GM12892 (cell line): ENCODE measurements around the gene EPHX1.
"Not testable (repeated sequence)": the region's sequence is repeated elsewhere in the genome, so short reads cannot be mapped to it uniquely, and the experiment has no call there.

Experiments used
- DNase-seq: peaks from one replicate; pipeline ENCODE4 v3.0.0; 2011; ENCODE audit not compliant: insufficient read length
- FAIRE-seq: peaks from 2 replicates; lab custom pipeline; 2011; peaks lifted over from hg19 to GRCh38; lab: Jason Lieb, UNC
- POLR2A ChIP-seq: IDR thresholded peaks from 2 replicates; pipeline ENCODE4 v1.6.1; 2011; ENCODE audit warnings: low read depth, low read length, control low read depth
- POLR2AphosphoS5 ChIP-seq: IDR thresholded peaks from 2 replicates; pipeline ENCODE4 v1.6.1; 2011; ENCODE audit warnings: low read depth, low read length, control low read depth
- TAF1 ChIP-seq: IDR thresholded peaks from 2 replicates; pipeline ENCODE4 v1.6.1; 2011; ENCODE audit warnings: low read depth, mild to moderate bottlenecking, control low read depth, low read length, borderline replicate concordance

Gene EPHX1

DNA sequence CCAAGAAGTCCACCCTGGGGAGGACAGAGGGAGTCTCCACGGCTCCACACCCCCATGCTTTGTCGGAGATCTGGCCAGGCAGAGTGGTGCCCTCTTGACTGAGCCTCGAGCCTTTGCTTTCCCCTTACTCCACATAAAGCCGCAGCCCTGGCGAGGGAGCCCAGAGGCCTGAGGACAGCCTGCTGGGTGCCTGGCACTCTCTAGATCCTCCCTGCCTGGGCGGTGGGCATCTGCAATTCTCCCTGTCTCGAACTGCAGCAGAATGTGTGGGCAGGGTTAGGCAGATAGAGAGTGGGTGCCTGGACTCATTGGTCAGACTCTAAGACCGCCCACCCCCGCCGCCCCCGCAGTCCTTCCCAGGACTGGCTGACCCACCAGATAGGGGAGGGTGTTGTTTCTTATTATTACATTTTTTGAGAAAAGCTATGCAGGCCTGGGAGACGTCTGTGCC, 13.9 kb downstream of the EPHX1 start:
- FAIRE-seq, result no peak
- no peak for TF ChIP-seq TAF1
- TF ChIP-seq POLR2A, result no peak
- no peak for TF ChIP-seq POLR2AphosphoS5
- DNase-seq, result no peak

DNA sequence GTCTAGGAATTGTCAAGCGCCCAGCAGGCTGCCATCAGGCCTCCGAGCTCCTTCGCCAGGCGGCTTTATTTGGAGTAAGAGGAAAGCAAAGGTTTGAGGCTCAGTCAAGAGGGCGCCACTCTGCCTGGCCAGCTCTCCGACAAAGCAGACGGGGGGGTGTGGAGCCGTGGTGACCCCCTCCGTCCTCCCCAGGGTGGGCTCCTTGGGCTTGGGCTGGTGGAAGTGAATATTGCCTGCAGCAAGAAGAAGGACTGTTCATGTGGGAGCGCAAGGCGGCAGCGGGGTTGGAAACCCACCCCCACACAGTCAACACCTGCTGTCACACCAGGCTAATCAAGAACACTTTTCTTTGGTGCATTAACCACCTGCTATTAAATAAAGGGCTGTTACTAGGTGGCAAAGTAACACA, 14.6 kb downstream of the EPHX1 start:
- no peak for TF ChIP-seq POLR2A
- FAIRE-seq, result no peak
- no peak for DNase-seq

DNA sequence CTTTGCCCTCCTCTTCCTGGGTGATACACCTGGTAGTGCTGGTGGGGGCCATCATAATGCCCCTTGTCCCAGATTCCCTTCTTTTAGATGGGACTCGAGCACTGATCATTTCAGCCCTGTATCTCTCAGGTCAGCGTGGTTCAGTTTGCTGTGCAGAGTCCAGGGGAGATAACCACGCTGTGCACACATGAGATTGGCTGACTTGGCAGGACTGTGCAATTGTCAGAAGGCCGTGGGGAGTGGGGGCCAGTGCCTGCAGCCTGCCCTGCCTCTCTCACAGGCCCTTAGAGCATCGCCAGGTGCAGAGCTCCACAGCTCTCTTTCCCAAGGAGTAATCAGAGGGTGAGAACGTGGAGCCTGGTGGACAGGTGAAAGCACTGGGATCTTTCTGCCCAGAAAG, 15.2 kb downstream of the EPHX1 start:
- FAIRE-seq (no peak), DNase-seq (no peak)
- TF ChIP-seq POLR2AphosphoS5, result no peak
- TF ChIP-seq POLR2A, result no peak
- TF ChIP-seq TAF1, result no peak

DNA sequence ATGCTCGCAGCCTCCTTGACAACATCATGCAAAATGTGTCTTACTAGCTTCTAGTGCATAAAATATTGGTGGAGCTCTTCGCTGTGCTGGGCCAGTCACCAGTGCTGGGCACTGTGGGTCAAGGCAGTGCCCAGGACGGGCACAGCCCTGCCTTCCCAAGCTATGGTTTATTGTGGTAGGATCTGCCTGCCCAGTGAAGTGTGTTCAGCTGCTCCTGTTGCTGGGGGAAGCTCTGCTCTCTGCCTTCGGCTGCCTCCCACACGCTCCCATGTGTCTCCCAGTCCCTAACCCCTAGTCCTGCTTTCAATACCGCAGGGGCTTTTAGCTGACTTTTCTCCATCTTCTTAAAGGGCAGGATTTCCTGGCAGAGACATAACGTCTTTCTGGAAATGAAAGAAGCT, 15.7 kb downstream of the EPHX1 start:
- no peak for TF ChIP-seq TAF1
- no peak for TF ChIP-seq POLR2AphosphoS5
- TF ChIP-seq POLR2A, result no peak
- no peak for FAIRE-seq
- no peak for DNase-seq

DNA sequence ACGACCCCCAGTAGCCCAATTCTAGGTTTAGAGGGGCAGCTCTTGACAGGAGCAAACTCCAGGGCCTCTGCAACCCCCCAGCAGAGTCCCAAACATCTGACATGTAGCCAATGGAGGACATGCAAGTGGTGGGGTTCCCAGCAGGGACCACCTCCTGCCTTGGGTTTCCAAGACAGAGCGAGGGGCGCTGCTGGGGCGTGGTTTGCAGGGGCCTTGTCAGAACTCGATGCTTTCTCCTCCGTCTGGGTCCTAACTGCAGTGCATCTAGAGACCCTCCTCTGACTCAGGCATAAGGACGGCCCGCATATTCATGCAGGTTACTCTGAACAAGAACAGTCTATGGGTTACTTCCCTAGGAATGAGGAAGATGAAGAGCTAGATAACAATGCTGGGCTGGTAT, 17.2 kb downstream of the EPHX1 start:
- FAIRE-seq, result no peak
- TF ChIP-seq POLR2A (no peak), POLR2AphosphoS5 (no peak), TAF1 (no peak)
- no peak for DNase-seq

DNA sequence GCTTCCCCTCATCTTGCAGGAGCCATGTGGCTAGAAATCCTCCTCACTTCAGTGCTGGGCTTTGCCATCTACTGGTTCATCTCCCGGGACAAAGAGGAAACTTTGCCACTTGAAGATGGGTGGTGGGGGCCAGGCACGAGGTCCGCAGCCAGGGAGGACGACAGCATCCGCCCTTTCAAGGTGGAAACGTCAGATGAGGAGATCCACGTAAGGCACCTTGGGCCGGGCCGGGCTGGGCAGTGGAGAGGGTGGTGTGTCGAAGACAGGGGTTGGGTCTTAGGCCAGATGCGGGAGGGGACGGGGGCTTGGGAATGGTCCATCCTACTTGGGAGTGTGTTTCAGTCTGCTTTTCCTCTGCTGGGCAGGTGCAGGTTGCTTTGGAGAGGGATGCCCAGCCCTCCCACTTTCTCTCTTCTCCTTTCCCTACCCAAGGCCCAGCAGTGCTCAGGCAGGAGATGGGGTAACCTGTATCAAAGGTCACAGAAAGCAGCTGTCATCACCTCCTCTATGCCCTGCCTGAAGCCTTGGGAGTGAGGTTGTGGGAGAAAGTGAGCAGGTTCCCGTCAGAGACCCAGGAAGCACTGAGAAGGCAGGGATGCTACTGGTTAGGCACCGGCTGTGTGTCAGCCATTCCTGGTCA, 18.9 kb downstream of the EPHX1 start:
- FAIRE-seq, result no peak
- no peak for TF ChIP-seq POLR2A
- no peak for TF ChIP-seq POLR2AphosphoS5
- no peak for TF ChIP-seq TAF1
- DNase-seq, result no peak

DNA sequence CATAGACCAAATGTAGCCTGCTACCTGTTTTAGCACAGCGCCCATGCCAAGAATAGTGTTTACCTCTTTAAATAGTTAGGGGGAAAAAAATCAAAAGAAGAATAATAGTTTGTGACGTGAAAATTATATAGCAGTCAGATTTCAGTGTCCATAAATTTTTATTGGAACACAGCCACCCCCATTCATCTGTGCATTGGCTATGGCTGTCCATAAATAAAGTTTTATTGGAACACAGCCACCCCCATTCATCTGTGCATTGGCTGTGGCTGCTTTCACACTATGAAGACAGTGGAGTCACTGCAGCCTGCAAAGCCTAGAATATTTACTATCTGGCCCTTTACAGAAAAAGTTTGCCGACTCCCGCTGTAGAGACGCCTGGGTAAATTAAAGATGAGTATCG, 20.9 kb downstream of the EPHX1 start:
- no peak for DNase-seq
- TF ChIP-seq POLR2A, result no peak
- TF ChIP-seq POLR2AphosphoS5, result no peak
- no peak for TF ChIP-seq TAF1
- FAIRE-seq, result no peak

DNA sequence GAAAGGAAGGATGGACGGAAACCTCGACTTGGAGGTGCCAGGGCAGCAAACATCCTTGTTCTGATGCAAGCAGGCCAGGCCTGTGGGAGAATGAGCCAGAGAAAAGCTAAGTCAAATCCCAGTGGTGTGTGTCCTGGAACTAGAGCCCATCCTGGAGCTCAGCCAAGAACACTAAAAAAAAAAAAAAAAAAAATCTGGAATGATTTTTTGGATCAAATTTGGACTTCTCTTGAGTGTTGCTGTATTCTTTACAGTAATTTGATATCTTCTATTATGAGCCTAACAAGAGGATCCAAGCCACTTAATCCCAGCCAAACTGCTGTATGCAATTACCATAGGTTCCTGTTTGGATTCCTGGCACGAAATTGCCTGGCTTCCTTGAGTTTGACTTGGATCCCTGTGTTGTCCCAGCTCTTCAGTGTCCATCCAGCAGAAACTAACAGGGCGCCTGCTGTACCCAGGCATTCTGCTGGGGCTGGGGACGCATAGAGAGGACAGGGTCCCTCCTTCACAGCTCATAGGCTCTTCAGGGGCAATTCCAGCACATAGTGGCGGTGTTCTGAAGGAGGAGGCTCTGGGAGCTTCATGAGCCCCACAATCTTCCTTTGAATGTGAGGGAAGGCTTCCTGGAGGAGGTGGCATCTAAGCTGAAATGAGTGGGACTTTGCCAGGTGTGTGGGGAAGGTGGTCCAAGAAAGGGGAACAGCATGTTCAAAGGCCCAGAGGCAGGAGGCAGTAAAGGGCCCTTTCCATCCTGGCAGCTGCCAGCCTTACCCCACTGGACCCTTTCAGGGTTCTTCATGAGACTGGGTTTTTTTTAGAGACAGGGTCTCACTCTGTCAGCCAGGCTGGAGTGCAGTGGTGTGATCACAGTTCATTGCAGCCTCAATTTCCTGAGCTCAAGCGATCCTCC, 24.7 kb downstream of the EPHX1 start:
- FAIRE-seq (no peak), DNase-seq (no peak)

DNA sequence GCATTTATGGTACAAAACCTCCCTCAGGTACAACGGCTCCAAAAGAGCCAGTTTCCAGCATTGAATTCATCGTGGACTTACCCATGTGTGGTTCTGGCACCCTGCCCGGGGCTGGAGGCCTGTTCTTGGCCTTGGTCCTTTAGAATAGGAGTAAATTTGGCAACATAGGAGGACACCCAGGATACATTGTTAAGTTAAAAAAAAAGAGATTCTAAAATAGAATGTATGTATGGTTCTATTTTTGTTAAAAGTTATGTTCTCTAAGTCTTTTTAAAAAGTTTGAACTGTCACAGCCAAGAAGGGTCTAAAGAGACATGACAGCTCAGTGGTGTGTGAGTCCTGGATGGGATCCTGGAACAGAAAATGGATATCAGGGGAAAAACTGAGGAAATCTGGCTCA, 25.9 kb downstream of the EPHX1 start:
- no peak for TF ChIP-seq POLR2AphosphoS5
- no peak for TF ChIP-seq POLR2A
- no peak for DNase-seq
- no peak for FAIRE-seq

More for the DNA sequence above, 24.7 kb downstream of the EPHX1 start:
- no peak for TF ChIP-seq POLR2AphosphoS5
- no peak for TF ChIP-seq TAF1
- no peak for TF ChIP-seq POLR2A

DNA sequence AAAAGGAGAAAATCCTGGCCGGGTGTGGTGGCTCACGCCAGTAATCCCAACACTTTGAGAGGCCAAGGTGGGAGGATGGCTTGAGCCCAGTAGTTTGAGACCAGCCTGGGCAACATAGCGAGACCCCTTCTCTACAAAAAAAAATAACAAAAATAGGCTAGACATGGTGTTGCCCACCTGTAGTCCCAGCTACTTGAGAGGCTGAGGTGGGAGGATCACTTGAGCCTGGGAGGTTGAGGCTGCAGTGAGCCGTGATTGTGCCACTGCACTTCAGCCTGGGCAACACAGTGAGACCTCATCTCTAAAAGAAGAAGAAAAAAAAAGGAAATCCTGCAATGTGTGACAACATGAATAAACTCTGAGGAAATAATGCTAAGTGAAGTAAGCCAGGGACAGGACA, 26.4 kb downstream of the EPHX1 start:
- not testable (repeated sequence) for DNase-seq, FAIRE-seq

DNA sequence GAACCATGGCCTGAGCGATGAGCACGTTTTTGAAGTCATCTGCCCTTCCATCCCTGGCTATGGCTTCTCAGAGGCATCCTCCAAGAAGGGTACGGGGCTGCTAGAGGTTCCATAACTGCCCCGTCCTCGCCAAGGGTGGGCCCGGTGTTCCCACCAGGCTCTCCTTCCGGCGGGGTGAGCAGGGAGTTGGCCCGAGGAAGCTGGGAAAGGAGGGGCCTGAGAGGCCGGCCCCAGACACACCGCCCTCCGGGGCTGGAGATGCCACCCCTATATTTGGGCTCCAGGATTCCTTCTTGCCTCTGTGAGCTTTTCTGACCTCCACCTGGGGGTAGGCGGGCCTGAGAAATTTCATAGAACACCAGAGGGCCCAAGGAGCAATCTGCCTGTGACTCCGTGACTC, 28.9 kb downstream of the EPHX1 start:
- no peak for TF ChIP-seq POLR2AphosphoS5
- no peak for TF ChIP-seq TAF1
- TF ChIP-seq POLR2A, result no peak
- no peak for FAIRE-seq
- DNase-seq, result no peak

DNA sequence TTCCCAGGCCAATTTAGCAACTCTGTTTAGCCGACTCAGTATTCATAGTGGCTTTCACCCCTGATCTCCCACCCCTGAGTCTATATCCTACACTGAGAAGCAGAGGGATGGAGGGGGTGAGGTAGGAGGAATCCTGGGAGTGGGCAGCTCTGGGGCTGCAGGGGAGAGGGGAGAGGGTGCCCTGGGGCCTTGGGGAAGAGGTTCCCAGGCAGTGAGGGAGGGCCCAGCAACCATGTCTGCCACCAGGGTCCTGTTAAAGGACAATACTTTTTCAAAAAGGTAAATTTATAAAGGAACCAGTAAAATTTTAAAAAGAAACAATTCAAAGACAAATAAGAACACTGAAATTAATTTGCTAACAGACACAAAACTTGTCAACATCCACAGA, 30.3 kb downstream of the EPHX1 start:
- no peak for TF ChIP-seq TAF1
- TF ChIP-seq POLR2AphosphoS5, result no peak
- no peak for TF ChIP-seq POLR2A
- FAIRE-seq, result no peak

DNA sequence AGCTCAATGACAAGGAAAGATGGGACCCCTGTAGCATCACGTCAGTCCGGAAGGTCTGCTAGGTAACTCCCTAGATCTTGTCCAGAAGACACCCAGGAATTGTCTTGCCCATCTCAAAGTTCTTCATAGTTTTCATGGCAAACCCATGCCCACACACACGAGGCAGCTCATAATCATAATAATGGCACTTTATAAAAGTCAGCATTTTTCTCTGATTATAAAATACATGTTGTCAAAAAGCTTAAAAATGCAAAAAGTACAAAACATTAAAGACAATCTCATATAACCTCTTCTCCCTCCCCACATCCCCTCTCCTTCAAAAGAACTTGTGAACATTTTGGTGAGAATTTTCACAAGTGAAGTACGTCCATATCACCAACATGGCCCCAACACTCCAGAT, 30.8 kb downstream of the EPHX1 start:
- FAIRE-seq, result no peak
- DNase-seq, result no peak
- TF ChIP-seq POLR2AphosphoS5, result no peak
- TF ChIP-seq POLR2A, result no peak
- TF ChIP-seq TAF1, result no peak

More for the DNA sequence above, 30.3 kb downstream of the EPHX1 start:
- no peak for DNase-seq
